Adipocyte (in vitro differentiated cells): ENCODE measurements around the gene KRT28.
"Not testable (repeated sequence)": the region's sequence is repeated elsewhere in the genome, so short reads cannot be mapped to it uniquely, and the experiment has no call there.

Experiments
- DNase-seq: peaks from one replicate; pipeline ENCODE4 v3.0.0-alpha.2; 2015; ENCODE audit warnings: low read depth
- H3K27me3 ChIP-seq: replicated peaks from 2 replicates; pipeline ENCODE4 v1.7.0; 2013; ENCODE audit warnings: mild to moderate bottlenecking, low read length, moderate library complexity; ENCODE audit not compliant: control insufficient read depth, insufficient read depth
- H3K36me3 ChIP-seq: 2 replicates; pipeline ENCODE4 v1.7.0; 2013; ENCODE audit warnings: low read length, mild to moderate bottlenecking, moderate library complexity; ENCODE audit not compliant: control insufficient read depth, insufficient read depth, severe bottlenecking
- H3K4me1 ChIP-seq: 2 replicates; pipeline ENCODE4 v1.7.0; 2013; ENCODE audit warnings: mild to moderate bottlenecking, low read length, moderate library complexity; ENCODE audit not compliant: control insufficient read depth, insufficient read depth
- H3K4me3 ChIP-seq: 2 replicates; pipeline ENCODE4 v1.7.0; 2013; ENCODE audit warnings: mild to moderate bottlenecking, low read length, moderate library complexity
- H3K9ac ChIP-seq: 2 replicates; pipeline ENCODE4 v1.7.0; 2013; ENCODE audit warnings: mild to moderate bottlenecking, low read length, moderate library complexity
- H3K9me3 ChIP-seq: 2 replicates; pipeline ENCODE4 v1.7.0; 2013; ENCODE audit warnings: mild to moderate bottlenecking, low read length, moderate library complexity; ENCODE audit not compliant: control insufficient read depth

Gene KRT28

GRCh38 chr17:40777459-40777858, 22.3 kb downstream of the KRT28 start:
- H3K9me3 ChIP-seq: no peaks in the 10 kb centered on the region

DNA sequence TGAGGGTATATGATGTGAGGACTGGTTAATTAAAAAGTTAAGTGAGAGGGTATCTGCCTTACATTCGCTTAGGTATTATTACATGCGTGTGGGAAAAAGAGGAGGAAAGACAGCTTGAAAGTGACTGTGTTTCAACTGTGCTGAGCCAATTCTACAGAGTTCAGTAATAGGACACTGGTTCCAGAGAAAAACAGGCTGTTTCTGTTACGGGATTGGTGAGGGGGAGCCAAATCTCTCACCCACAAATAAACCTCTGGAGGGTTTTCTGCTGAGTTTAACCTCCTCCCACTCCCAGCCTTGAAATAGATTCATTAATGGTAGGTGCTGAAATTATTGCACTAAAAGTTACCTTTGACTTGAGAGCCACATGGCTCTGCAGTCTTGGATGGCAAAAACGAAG, 23.8 kb downstream of the KRT28 start:
- H3K9ac ChIP-seq: no peak overlapping the region
- H3K4me1 ChIP-seq: peaks cover 4% of the 10 kb centered on the region
- no peaks in the 10 kb centered on the region for H3K9me3 ChIP-seq
- H3K4me3 ChIP-seq: no peak overlapping the region
- H3K36me3 ChIP-seq: no peaks in the 10 kb centered on the region
- H3K27me3 ChIP-seq: peaks cover 24% of the 10 kb centered on the region
- DNase-seq: no peak

More at GRCh38 chr17:40777459-40777858, 22.3 kb downstream of the KRT28 start:
- Histone ChIP-seq H3K9ac (no peak overlapping the region), H3K27me3 (peaks cover 16% of the 10 kb centered on the region), H3K36me3 (no peaks in the 10 kb centered on the region), H3K4me1 (peaks cover 4% of the 10 kb centered on the region), H3K4me3 (no peak overlapping the region)
- no peak for DNase-seq

- Histone ChIP-seq H3K27me3 (peaks cover 24% of the 10 kb centered on the region), H3K4me1 (no peaks in the 10 kb centered on the region), H3K36me3 (no peaks in the 10 kb centered on the region), H3K9me3 (no peaks in the 10 kb centered on the region), H3K4me3 (no peak within 1 kb of the TSS), H3K9ac (no peak within 1 kb of the TSS)
- DNase-seq: no peak
These were observed 27.7 kb downstream of the KRT28 start, which contains the start of gene KRT26 for GRCh38 chr17:40772101-40772500. KRT26 (minus strand) TSS chr17:40772201; CDS start chr17:40772113, 88 bp downstream.

- no peaks in the 10 kb centered on the region for H3K36me3 ChIP-seq
- H3K4me3 ChIP-seq: no peak overlapping the region
- no peak for DNase-seq
- no peak overlapping the region for H3K9ac ChIP-seq
- H3K4me1 ChIP-seq: no peaks in the 10 kb centered on the region
- peaks cover 48% of the 10 kb centered on the region for H3K9me3 ChIP-seq
- no peaks in the 10 kb centered on the region for H3K27me3 ChIP-seq
These were observed 34.1 kb downstream of the KRT28 start for GRCh38 chr17:40765657-40766056.

DNA sequence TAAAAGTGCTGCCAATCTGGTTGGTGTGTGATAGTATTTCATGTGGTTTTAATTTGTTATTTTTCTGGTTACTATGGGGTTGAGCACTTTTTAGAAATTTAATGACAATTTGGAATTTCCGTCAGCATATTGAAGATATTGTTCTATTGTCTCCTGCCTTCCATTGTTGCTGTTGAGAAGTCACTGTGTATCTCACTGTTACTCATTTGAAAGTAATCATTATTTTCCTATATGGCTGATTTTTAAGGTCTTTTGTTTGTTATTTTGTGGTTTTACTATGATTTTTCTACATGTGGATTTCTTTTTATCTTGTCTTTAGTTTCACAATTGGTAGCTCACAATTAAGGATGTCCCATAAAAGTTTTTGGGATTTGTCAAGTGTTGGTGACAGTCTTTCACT, 36.0 kb downstream of the KRT28 start:
- no peaks in the 10 kb centered on the region for H3K4me1 ChIP-seq
- no peak overlapping the region for H3K9ac ChIP-seq
- H3K9me3 ChIP-seq: peaks cover 67% of the 10 kb centered on the region
- DNase-seq: no peak
- no peaks in the 10 kb centered on the region for H3K36me3 ChIP-seq
- H3K27me3 ChIP-seq: no peaks in the 10 kb centered on the region
- H3K4me3 ChIP-seq: no peak overlapping the region

DNA sequence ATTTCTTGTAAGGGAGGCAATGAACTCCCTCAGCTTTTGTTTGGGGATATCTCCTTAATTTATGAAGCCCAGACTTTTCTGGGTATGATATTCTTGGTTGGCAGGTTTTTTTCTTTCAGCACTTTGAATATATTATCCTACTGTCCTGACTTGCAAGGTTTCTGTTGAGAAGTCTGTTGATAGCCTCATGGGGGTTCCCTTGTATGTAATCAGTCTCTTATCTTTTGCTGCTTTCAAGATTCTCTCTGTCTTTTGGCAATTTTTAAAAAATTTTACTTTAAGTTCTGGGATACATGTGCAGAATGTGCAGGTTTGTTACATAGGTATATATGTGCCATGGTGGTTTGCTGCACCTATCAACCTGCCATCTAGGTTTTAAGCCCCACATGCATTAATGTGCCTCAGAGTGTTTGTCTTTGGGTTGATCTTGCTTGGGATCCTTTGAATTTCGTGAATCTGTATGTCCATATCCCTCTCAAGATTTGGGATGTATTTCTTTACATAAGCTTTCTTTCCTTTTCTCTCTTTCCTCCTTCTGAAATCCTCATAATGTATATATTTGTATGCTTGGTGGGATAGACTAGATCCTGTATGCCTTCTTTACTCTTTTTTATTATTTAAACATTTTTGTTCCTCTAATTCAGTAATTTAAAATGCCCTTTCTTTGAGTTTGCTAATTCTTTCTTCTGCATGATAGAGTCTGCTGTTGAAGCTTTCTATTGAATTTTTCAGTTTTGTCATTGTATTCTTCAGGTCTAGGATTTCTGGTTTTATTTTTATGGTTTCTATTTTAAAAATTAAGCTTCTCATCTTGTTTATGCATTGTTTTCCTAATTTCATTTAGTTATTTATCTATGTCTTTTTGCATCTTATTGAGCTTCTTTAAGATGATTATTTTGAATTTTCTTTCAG, 39.4 kb downstream of the KRT28 start:
- Histone ChIP-seq H3K4me1 (no peaks in the 10 kb centered on the region), H3K9ac (no peak overlapping the region), H3K27me3 (no peaks in the 10 kb centered on the region), H3K36me3 (no peaks in the 10 kb centered on the region), H3K9me3 (peaks cover 75% of the 10 kb centered on the region), H3K4me3 (no peak overlapping the region)
- DNase-seq: no peak

- no peak within 1 kb of the TSS for H3K9ac ChIP-seq
- H3K4me3 ChIP-seq: no peak within 1 kb of the TSS
- no peaks in the 10 kb centered on the region for H3K4me1 ChIP-seq
- peaks cover 16% of the 10 kb centered on the region for H3K27me3 ChIP-seq
- no peak for DNase-seq
- H3K9me3 ChIP-seq: peaks cover 25% of the 10 kb centered on the region
- no peaks in the 10 kb centered on the region for H3K36me3 ChIP-seq
These were observed 44.5 kb downstream of the KRT28 start, which contains the start of gene KRT25 for GRCh38 chr17:40755231-40755630. KRT25 (minus strand) TSS chr17:40755331; CDS start chr17:40755271, 60 bp downstream.

GRCh38 chr17:40753804-40754203, 46.0 kb downstream of the KRT28 start:
- DNase-seq: no peak
- no peak overlapping the region for H3K4me3 ChIP-seq
- H3K4me1 ChIP-seq: no peaks in the 10 kb centered on the region
- H3K27me3 ChIP-seq: peaks cover 18% of the 10 kb centered on the region
- H3K36me3 ChIP-seq: no peaks in the 10 kb centered on the region
- H3K9ac ChIP-seq: no peak overlapping the region
- peaks cover 12% of the 10 kb centered on the region for H3K9me3 ChIP-seq

GRCh38 chr17:40751065-40751464, 48.7 kb downstream of the KRT28 start:
- Histone ChIP-seq H3K36me3 (no peaks in the 10 kb centered on the region), H3K4me1 (no peaks in the 10 kb centered on the region), H3K9me3 (peaks cover 2% of the 10 kb centered on the region), H3K9ac (no peak overlapping the region), H3K27me3 (peaks cover 18% of the 10 kb centered on the region), H3K4me3 (no peak overlapping the region)
- DNase-seq: no peak

DNA sequence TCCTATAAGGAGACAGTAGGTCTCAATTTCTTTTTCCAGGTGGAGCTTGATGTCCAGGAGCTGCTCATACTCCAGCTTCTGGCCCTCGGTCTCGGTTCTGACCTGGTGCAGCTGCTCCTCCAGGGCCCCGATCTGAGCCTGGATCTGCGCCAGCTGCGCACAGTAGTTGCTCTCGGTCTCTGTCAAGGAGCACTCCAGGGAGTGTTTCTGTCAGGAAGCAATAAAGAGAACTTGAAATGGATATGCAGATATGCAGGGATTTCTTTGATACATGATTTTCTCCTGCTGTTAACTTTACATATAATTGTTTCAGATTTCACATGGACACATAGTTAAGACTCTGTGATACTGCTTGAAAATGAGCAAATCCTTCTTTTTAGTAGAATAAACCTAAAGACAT, 49.4 kb downstream of the KRT28 start:
- no peaks in the 10 kb centered on the region for H3K36me3 ChIP-seq
- no peak overlapping the region for H3K9ac ChIP-seq
- H3K9me3 ChIP-seq: peaks cover 2% of the 10 kb centered on the region
- no peak overlapping the region for H3K4me3 ChIP-seq
- H3K27me3 ChIP-seq: peaks cover 18% of the 10 kb centered on the region
- H3K4me1 ChIP-seq: no peaks in the 10 kb centered on the region
- no peak for DNase-seq

GRCh38 chr17:40748666-40749065, 51.1 kb downstream of the KRT28 start:
- H3K9ac ChIP-seq, H3K9me3 ChIP-seq, DNase-seq, H3K4me3 ChIP-seq, H3K4me1 ChIP-seq, H3K36me3 ChIP-seq: not testable (repeated sequence)
- H3K27me3 ChIP-seq: peaks cover 18% of the 10 kb centered on the region
